Gastroesophageal sphincter (tissue), 4 donors: ENCODE results near the gene HOXD8. TPM values are rescaled to one million over a fixed set of nuclear protein-coding genes. Genes with fewer than 3 reads are reported as not detected.

Experiments used
- ATAC-seq: fragments of 150-250 bp; one replicate; pipeline ENCODE4 v1.9.1; 2016; ENCODE audit warnings: mild to moderate bottlenecking, moderate library complexity
- H3K27ac ChIP-seq, 4 donors: fragments of 200-600 bp; sonication (generic) in 3 of 4; 1 replicate in 3 of 4; 2 replicates in 1 of 4; pipeline ENCODE4 v1.5.1; 2016 to 2019
- H3K27me3 ChIP-seq: fragments of 200-600 bp; sonication (generic); one replicate; pipeline ENCODE4 v1.5.1; 2019
- H3K36me3 ChIP-seq, 2 donors: fragments of 200-600 bp; sonication (generic); one replicate each; pipeline ENCODE4 v1.5.1; 2019; ENCODE audit warnings: control low read depth in 1 of 2
- H3K4me1 ChIP-seq, 3 donors: fragments of 200-600 bp; sonication (generic); 1 replicate in 2 of 3; 2 replicates in 1 of 3; pipeline ENCODE4 v1.5.1; 2016 to 2019; ENCODE audit warnings: control low read depth in 2 of 3
- H3K4me3 ChIP-seq, 2 donors: fragments of 200-600 bp; sonication (generic); one replicate each; pipeline ENCODE4 v1.5.1; 2019; ENCODE audit warnings: mild to moderate bottlenecking in 1 of 2, moderate library complexity in 1 of 2
- H3K9me3 ChIP-seq, 3 donors: fragments of 200-600 bp; sonication (generic); one replicate each; pipeline ENCODE4 v1.5.1; 2017 to 2019; ENCODE audit warnings: control low read depth in 2 of 3
- CTCF ChIP-seq, 4 experiments: fragments of 200-600 bp in 2 of 4; fragments of 450-650 bp in 2 of 4; sonication (generic) in 1 of 4; IDR thresholded peaks; one replicate each; pipeline ENCODE4 v1.5.1; 2017 to 2019; ENCODE audit warnings: antibody characterized with exemption in 4 of 4, mild to moderate bottlenecking in 2 of 4, moderate library complexity in 2 of 4
- EP300 ChIP-seq: sonication (generic); formaldehyde crosslinking; IDR thresholded peaks from one replicate; pipeline ENCODE4 v1.6.1; 2017; ENCODE audit warnings: antibody characterized with exemption, mild to moderate bottlenecking
- POLR2A ChIP-seq, 2 donors: fragments of 450-650 bp; IDR thresholded peaks; one replicate each; pipeline ENCODE4 v1.6.1; 2017; ENCODE audit warnings: antibody characterized with exemption in 2 of 2, mild to moderate bottlenecking in 2 of 2, moderate library complexity in 1 of 2
- POLR2AphosphoS5 ChIP-seq: sonication (generic); formaldehyde crosslinking; IDR thresholded peaks from one replicate; pipeline ENCODE4 v1.6.1; 2017; ENCODE audit warnings: antibody characterized with exemption
- WGBS, 2 donors: methylation state at CpG; one replicate each; pipeline ENCODE4 v1.1.5; 2018; ENCODE audit warnings: low coverage in 1 of 2; 5-methylcytosine and 5-hydroxymethylcytosine counted together
- total RNA-seq, 4 donors: library from RNA; depleted of rRNA; stranded (reverse); fragments of >200 nt; gene quantifications; one replicate each; pipeline ENCODE4 v1.1.0, GENCODE V29; 2016

HOXD8 gene
- total RNA-seq, 4 donors from 2014 or later: 2.3 to 6.9 (median 3.4) TPM

- Histone ChIP-seq H3K27me3 (peaks cover 99% of the 10 kb centered on the region), H3K36me3 (no peaks in the 10 kb centered on the region), H3K4me1 (peaks cover 0 to 43% (median 20%) of the 10 kb centered on the region in 3 donors), H3K9me3 (no peaks in the 10 kb centered on the region), H3K4me3 (no peak overlapping the region), H3K27ac (no peak overlapping the region)
- ATAC-seq: no peak
- TF ChIP-seq CTCF (IDR thresholded peaks at IDR 0.05) (no peak), EP300 (no peak), POLR2AphosphoS5 (no peak), POLR2A (IDR thresholded peaks at IDR 0.05) (no peak)
- WGBS, 2 donors: 8 to 13% methylated on average over 2 to 4 of the region's 4 CpGs
These were observed 19.6 kb upstream of the HOXD8 start for GRCh38 chr2:176109946-176110345.

- ATAC-seq: no peak
- Histone ChIP-seq H3K4me1 (peaks cover 0 to 36% (median 20%) of the 10 kb centered on the region in 3 donors), H3K27ac (no peak overlapping the region), H3K36me3 (no peaks in the 10 kb centered on the region), H3K4me3 (no peak overlapping the region), H3K27me3 (peaks cover 99% of the 10 kb centered on the region), H3K9me3 (no peaks in the 10 kb centered on the region)
- TF ChIP-seq EP300: no peak
- TF ChIP-seq POLR2AphosphoS5: no peak
- no peak for TF ChIP-seq CTCF (IDR thresholded peaks at IDR 0.05)
- TF ChIP-seq POLR2A (IDR thresholded peaks at IDR 0.05): no peak
- WGBS, 2 donors: 17 to 20% methylated on average over 7 of the region's 7 CpGs
These were observed 18.8 kb upstream of the HOXD8 start for GRCh38 chr2:176110415-176111308.

- no peak for ATAC-seq
- Histone ChIP-seq H3K9me3 (no peaks in the 10 kb centered on the region), H3K36me3 (no peaks in the 10 kb centered on the region), H3K27ac (no peak overlapping the region), H3K4me3 (no peak overlapping the region), H3K4me1 (peaks cover 0 to 36% (median 20%) of the 10 kb centered on the region in 3 donors), H3K27me3 (peaks cover 99% of the 10 kb centered on the region)
- 1 to 6% methylated on average over 11 to 16 of the region's 16 CpGs for WGBS, 2 donors
- TF ChIP-seq POLR2AphosphoS5: no peak
- peak in 1 of 4 experiments; percentile 57 for TF ChIP-seq CTCF (IDR thresholded peaks at IDR 0.05)
- no peak for TF ChIP-seq EP300
- TF ChIP-seq POLR2A (IDR thresholded peaks at IDR 0.05): no peak
These were observed 18.2 kb upstream of the HOXD8 start for GRCh38 chr2:176111309-176111663.

GRCh38 chr2:176111846-176112374, 17.6 kb upstream of the HOXD8 start:
- no peak for TF ChIP-seq POLR2A (IDR thresholded peaks at IDR 0.05)
- TF ChIP-seq EP300: no peak
- TF ChIP-seq CTCF (IDR thresholded peaks at IDR 0.05): no peak
- no peak for TF ChIP-seq POLR2AphosphoS5
- peaks cover 0 to 32% (median 15%) of the 10 kb centered on the region in 3 donors for H3K4me1 ChIP-seq
- H3K36me3 ChIP-seq: no peaks in the 10 kb centered on the region
- WGBS, 2 donors: 0 to 6% methylated on average over 5 to 10 of the region's 29 CpGs
- no peak overlapping the region for H3K27ac ChIP-seq
- H3K27me3 ChIP-seq: peaks cover 99% of the 10 kb centered on the region
- ATAC-seq: no peak
- H3K9me3 ChIP-seq: no peaks in the 10 kb centered on the region
- no peak overlapping the region for H3K4me3 ChIP-seq
